Measurements from ENCODE around the gene PIEZO2. TPM values are rescaled to one million over a fixed set of nuclear protein-coding genes. Genes with fewer than 3 reads are reported as not detected.

PIEZO2 gene
- total and polyA plus RNA-seq, 2 donors (not counting 1 experiment from before 2014, with no cell fraction given): not detected

DNA sequence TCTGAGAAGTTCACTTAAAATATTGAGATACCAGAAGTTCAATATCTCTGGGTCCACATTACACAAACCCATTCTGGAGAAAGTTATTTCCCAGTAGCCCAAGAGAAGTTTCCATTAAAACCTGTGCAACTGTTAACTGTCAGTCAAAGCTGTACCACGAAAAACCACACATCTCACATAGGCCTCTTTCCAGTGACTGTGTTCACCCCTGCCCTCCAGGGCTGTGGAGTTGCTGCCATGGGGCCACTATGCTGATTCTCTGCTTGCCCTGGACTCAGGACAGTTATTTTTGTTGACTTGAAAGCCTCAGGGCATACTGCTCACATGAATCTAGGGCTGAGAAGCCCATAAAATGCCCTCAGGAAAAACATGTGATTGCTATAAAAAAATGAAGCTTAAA, 153.8 kb downstream of the PIEZO2 start:
- Histone ChIP-seq H3K27ac (ENCODE audit: low read length in 2 of 2) (no peak overlapping the region), H3K79me2 (ENCODE audit: control insufficient read depth, insufficient read depth, low read length) (no peaks in the 10 kb centered on the region), H3K4me3 (ENCODE audit: control extremely low read depth in 1 of 5, extremely low read depth in 1 of 5, insufficient read depth in 1 of 5, low read depth in 2 of 5, low read length in 4 of 5) (no peak overlapping the region), H3K36me3 (replicated peaks in 1 of 2; ENCODE audit: control extremely low read depth in 1 of 2, control insufficient read depth in 1 of 2, extremely low read depth in 1 of 2, insufficient read depth in 2 of 2, low read length in 1 of 2) (no peaks in the 10 kb centered on the region), H2AFZ (ENCODE audit: insufficient read depth, low read depth, low read length, poor library complexity, severe bottlenecking) (no peak overlapping the region), H3K9me3 (ENCODE audit: control extremely low read depth in 1 of 3, control insufficient read depth in 2 of 3, insufficient read depth in 1 of 3, low read length in 2 of 3) (peaks cover 0 to 7% (median 2%) of the 10 kb centered on the region in 3 donors), H3K4me1 (ENCODE audit: control insufficient read depth in 2 of 2, insufficient read depth in 2 of 2, low read length in 2 of 2) (no peaks in the 10 kb centered on the region), H3K4me2 (replicated peaks; ENCODE audit: low read depth, low read length, poor library complexity, severe bottlenecking) (no peak overlapping the region), H3K9ac (ENCODE audit: low read length) (no peak overlapping the region), H3K27me3 (replicated peaks in 1 of 4; ENCODE audit: control extremely low read depth in 1 of 4, control insufficient read depth in 3 of 4, insufficient read depth in 4 of 4, low read length in 3 of 4) (no peaks in the 10 kb centered on the region), H4K20me1 (ENCODE audit: control insufficient read depth, insufficient read depth, low read length, poor library complexity, severe bottlenecking) (no peaks in the 10 kb centered on the region)
- no peak overlapping the region for H3K4me3 Mint-ChIP-seq
- ChIA-PET CTCF (no interaction called here), POLR2A (no interaction called here)
- intact Hi-C loops (cut with micrococcal nuclease): no loop called here
- DNase-seq: no peak
- H3K27me3 Mint-ChIP-seq: no peaks in the 10 kb centered on the region
- no peak for ATAC-seq (ENCODE audit: low read depth)
- no peaks in the 10 kb centered on the region for H3K4me1 Mint-ChIP-seq
- peaks cover 7% of the 10 kb centered on the region for H3K9me3 Mint-ChIP-seq (ENCODE audit: insufficient read depth)
- WGBS (ENCODE audit: insufficient coverage): 30% methylated on average over 1 of the region's 1 CpG
- no peak overlapping the region for H3K27ac Mint-ChIP-seq
- TF ChIP-seq, protein P1, sequence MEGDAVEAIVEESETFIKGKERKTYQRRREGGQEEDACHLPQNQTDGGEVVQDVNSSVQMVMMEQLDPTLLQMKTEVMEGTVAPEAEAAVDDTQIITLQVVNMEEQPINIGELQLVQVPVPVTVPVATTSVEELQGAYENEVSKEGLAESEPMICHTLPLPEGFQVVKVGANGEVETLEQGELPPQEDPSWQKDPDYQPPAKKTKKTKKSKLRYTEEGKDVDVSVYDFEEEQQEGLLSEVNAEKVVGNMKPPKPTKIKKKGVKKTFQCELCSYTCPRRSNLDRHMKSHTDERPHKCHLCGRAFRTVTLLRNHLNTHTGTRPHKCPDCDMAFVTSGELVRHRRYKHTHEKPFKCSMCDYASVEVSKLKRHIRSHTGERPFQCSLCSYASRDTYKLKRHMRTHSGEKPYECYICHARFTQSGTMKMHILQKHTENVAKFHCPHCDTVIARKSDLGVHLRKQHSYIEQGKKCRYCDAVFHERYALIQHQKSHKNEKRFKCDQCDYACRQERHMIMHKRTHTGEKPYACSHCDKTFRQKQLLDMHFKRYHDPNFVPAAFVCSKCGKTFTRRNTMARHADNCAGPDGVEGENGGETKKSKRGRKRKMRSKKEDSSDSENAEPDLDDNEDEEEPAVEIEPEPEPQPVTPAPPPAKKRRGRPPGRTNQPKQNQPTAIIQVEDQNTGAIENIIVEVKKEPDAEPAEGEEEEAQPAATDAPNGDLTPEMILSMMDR (IDR thresholded peaks at IDR 0.05): no peak
- TF ChIP-seq EZH2 (IDR thresholded peaks at IDR 0.05; ENCODE audit: borderline replicate concordance, insufficient read depth, low read depth, low read length, poor library complexity, severe bottlenecking): no peak

DNA sequence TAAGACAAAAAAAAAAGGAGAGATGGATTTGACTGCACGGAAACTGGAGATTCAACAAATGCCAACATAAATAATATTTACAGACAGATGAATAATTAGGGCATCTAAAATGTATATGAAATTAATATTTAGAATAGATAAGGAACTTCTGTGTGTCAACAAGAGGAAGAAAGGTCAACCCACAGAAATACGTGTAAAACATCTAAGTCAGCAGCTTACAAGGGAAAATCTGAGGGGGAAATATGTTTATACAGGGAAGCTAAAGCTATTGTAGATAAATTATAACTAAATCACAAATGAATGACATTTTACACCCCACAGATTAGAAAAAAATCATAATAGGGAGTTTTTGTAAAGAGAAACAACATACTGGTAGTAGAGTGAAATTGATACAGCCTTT, 159.9 kb downstream of the PIEZO2 start:
- H3K27ac Mint-ChIP-seq: no peak overlapping the region
- no peak overlapping the region for H3K4me2 ChIP-seq (replicated peaks; ENCODE audit: low read depth, low read length, poor library complexity, severe bottlenecking)
- no peak for DNase-seq
- ChIA-PET POLR2A (no interaction called here), CTCF (no interaction called here)
- no CpG with 5 or more reads among the region's 2 CpGs for WGBS (ENCODE audit: insufficient coverage)
- no peak for TF ChIP-seq EZH2 (IDR thresholded peaks at IDR 0.05; ENCODE audit: borderline replicate concordance, insufficient read depth, low read depth, low read length, poor library complexity, severe bottlenecking)
- TF ChIP-seq, protein P1 (IDR thresholded peaks at IDR 0.05): no peak
- no peaks in the 10 kb centered on the region for H3K27me3 ChIP-seq (replicated peaks in 1 of 4; ENCODE audit: control extremely low read depth in 1 of 4, control insufficient read depth in 3 of 4, insufficient read depth in 4 of 4, low read length in 3 of 4)
- H3K9ac ChIP-seq (ENCODE audit: low read length): no peak overlapping the region
- H3K9me3 Mint-ChIP-seq (ENCODE audit: insufficient read depth): peaks cover 12% of the 10 kb centered on the region
- no peaks in the 10 kb centered on the region for H3K36me3 ChIP-seq (replicated peaks in 1 of 2; ENCODE audit: control extremely low read depth in 1 of 2, control insufficient read depth in 1 of 2, extremely low read depth in 1 of 2, insufficient read depth in 2 of 2, low read length in 1 of 2)
- H3K9me3 ChIP-seq (ENCODE audit: control extremely low read depth in 1 of 3, control insufficient read depth in 2 of 3, insufficient read depth in 1 of 3, low read length in 2 of 3): peaks cover 2 to 10% (median 5%) of the 10 kb centered on the region in 3 donors
- H4K20me1 ChIP-seq (ENCODE audit: control insufficient read depth, insufficient read depth, low read length, poor library complexity, severe bottlenecking): no peaks in the 10 kb centered on the region
- no peaks in the 10 kb centered on the region for H3K4me1 ChIP-seq (ENCODE audit: control insufficient read depth in 2 of 2, insufficient read depth in 2 of 2, low read length in 2 of 2)
- no peaks in the 10 kb centered on the region for H3K27me3 Mint-ChIP-seq
- H3K4me3 ChIP-seq (ENCODE audit: control extremely low read depth in 1 of 5, extremely low read depth in 1 of 5, insufficient read depth in 1 of 5, low read depth in 2 of 5, low read length in 4 of 5): no peak overlapping the region
- no peaks in the 10 kb centered on the region for H3K4me1 Mint-ChIP-seq
- no peaks in the 10 kb centered on the region for H3K79me2 ChIP-seq (ENCODE audit: control insufficient read depth, insufficient read depth, low read length)
- no peak for ATAC-seq (ENCODE audit: low read depth)
- no peak overlapping the region for H2AFZ ChIP-seq (ENCODE audit: insufficient read depth, low read depth, low read length, poor library complexity, severe bottlenecking)
- H3K4me3 Mint-ChIP-seq: no peak overlapping the region
- H3K27ac ChIP-seq (ENCODE audit: low read length in 2 of 2): no peak overlapping the region
- intact Hi-C loops (cut with micrococcal nuclease): no loop called here

Measured in B cell (primary cell).